AG08395 (cell line): ENCODE results near the gene SELENON.

ENCODE experiments used
- DNase-seq: peaks from one replicate; pipeline ENCODE4 v3.0.0; 2012; ENCODE audit warnings: mixed read lengths, low spot score

SELENON gene

DNA sequence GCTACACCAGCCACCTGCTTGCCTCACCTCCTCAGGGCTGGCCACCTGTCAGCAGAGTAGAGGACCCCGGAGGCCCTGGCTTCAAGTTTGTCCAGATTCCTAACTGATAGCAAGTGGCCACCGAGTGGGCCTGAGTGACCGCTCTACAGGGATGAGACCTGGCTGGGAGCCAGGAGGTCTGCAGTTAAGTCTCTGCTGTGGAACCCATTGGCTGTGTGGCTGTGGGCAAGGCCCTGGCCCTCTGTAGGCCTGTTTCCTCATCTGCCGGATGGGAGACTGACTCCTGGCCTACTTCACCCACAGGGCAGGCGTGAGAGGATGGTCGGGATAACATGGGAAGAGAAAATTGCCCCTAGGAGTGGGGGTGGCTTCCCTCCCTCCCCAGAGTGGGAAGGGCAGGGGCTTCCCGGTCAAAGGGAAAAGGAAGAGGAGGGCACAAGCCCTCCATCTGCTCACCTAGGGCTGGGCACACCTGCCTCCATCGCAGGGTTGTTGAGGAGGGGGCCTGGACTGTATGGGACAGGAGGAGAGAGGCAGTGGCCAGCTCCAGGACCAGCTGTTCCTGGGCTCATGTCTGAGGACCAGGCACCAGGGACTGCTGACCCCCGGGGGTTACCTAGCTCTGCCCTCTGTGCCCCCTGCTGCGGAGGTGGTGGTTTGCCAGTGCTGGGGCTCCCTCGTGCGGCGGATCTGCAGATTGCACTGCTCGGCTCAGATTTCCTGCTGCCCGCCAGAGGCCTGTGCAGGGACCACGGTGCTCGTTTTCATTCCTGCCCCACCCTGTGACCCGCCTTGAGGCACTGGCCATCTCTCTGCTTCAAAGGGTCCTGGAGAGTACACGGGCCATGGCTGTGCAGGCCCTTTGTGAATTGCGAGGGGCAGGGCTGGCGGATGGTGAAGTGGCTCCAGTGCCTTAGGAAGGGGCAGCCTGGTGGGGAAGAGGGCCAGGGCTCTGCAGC, 10.6 kb downstream of the SELENON start:
- DNase-seq: peak; percentile 68

DNA sequence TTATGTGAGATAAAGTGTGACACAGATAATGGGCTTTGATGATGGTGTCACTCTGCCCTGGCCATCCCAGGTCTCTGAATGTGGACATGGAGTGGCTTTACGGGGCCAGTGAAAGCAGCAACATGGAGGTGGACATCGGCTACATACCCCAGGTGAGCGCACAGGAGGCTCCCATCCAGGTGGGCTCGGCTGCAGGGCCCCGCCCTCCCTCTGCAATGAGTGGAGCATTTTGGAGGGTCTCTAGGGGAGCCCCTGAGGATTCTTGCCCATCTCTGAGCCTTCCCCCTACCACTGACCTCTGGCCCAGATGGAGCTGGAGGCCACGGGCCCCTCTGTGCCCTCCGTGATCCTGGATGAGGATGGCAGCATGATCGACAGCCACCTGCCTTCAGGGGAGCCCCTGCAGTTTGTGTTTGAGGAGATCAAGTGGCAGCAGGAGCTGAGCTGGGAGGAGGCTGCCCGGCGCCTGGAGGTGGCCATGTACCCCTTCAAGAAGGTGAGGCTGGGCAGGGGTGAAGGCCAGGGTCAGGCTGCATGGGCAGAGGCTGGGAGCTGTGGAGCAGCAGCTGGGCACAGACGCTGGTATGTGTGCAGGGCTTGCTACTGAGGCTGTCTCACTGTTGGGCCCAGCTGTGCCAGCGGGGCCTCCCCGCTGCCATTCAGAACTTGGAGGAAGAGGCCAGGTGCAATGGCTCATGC, 11.5 kb downstream of the SELENON start:
- no peak for DNase-seq

DNA sequence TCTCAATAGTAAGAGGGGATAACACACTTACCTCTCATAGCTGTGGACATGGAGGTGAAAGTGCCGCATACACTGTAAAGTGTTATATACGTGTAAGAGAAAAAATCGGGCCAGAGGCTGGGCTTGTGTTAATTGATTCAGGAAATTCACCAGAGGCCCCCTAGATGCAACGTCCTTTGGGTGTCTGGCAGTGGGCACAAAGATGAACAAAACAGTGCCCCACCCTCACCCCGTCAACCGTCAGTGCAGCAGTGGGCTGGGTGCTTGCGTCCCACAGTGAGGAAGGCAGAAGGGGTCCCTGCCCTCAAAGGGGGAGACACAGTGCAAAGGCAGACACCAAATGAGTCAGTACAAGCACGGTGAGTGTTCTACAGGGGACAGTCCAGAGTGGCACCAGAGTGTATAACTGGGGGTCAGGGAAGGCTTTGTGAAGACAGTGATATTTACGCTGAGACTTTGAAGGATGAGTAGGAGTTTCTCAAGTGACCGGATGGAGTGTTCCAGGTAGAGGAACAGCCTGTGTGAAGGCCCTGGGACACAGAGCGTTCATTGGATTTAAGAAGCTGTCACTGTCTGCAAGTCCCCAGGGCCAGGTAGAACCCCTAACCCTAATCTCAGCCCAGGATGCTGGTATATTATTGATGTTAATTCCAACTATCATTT, 13.2 kb downstream of the SELENON start:
- no peak for DNase-seq

DNA sequence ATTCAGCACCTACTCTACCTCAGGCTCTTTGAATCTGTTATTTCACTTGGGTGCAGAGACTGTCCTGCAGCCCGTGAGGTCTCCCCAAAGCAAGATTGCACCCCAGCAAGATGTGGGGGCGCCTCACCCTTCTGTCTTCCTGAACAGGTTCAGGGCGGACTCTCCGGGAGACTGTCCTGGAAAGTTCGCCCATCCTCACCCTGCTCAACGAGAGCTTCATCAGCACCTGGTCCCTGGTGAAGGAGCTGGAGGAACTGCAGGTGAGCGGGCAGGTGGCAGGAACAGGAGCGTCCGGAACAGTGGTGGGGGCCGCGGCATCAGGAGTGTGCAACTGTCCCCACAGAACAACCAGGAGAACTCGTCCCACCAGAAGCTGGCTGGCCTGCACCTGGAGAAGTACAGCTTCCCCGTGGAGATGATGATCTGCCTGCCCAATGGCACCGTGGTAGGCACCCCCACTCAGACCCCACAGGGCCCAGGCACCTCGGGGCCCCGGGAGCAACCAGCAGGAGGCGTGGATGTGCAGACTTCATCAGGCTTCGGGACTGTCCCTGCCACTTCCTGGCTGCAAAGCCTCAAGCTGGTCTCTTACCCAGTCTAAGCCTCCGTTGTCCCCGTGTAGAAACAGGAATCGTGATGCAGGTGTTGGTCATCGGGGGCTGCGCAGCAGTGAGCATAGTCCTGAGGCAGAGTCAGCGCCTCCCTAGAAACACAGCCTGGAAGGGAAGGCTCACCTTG, 13.9 kb downstream of the SELENON start:
- no peak for DNase-seq

DNA sequence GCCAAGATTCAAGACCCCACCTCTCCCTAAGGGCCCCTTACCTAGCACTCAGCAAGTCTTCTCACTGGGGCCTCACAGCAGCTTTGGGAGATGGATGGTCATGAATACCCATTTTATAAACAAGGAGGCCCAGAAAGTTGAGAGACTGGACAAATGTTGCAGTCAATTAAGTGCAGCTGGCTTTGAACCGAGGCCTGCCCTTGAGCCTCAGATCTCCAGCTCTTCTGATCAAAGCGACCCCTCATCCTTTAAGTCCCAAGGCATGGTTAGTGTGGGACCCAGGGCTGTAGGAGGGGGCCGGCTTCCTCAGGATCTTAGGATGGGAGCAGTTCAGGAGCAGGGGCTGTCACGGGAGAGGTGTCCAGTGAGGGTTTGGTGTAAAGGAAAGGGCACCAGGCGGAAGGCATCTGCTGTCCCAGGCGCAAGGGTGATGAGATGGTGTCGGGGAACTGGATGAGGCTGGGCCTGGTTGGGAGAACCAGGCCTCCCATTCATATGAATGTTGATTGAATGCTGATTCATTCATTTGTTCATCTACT, 14.6 kb downstream of the SELENON start:
- no peak for DNase-seq

DNA sequence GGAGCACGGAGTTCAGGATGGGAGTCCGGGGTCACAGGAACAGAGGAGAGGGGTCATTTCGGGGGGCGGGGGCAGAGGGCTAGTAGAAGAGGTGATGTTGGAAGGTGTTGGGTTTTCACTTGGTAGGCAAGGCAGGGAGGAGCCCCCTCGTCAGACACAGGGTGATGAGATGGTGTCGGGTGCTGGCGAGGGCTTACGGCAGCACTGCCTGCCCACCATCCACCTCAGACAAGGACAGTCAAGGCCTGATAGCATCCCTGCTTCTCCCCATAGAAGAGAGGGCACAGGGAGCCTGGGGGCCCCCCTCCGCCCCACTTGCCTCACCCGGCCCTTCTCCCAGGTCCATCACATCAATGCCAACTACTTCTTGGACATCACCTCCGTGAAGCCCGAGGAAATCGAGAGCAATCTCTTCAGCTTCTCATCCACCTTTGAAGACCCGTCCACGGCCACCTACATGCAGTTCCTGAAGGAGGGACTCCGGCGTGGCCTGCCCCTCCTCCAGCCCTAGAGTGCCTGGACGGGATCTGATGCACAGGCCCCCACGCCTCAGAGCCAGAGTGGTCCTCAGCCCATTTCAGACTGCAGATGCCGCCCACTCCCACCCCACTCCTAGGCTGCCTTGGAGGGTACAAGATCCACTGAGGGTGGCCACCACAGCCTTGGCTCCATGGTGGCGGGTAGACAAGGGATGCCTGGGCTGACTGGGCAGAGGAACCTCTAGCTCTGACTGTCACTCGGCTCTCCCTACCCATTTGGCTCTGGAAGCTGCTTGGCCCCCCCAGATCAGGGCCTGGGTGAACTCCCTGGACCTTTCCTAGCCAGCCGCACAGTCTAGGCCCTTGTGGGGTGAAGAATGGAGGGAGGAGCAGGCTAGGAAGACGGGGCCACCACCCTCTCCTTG, 15.5 kb downstream of the SELENON start:
- DNase-seq: no peak

DNA sequence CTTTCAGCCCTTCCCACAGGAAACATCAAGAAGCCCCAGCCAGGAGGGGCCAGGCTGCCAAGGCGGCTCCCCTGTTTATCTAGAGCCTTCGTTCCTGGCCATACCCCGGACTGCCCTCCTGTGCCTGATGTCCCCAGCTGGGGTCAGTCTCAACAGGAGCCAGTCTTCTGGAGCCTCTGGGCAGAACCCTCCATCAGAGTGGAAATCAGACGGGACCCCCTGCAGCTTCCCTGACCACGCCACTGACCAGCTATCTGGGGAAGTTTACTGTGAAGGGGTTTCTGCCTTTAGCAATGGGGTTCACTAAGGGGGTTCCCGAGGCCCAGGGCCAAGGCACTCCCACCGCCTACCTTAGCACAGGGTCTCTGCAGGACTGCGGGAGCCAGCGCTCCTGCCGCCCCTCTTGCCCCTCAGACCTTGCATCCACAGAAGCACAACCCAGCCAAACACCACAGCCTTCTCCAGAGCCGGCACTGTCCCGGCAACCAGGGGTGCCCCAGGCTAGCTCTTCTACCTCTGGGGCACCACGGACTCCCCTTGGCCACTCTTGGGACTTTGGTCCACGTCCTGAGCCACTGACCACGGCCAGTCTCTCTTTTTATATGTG, 16.2 kb downstream of the SELENON start:
- DNase-seq: no peak

DNA sequence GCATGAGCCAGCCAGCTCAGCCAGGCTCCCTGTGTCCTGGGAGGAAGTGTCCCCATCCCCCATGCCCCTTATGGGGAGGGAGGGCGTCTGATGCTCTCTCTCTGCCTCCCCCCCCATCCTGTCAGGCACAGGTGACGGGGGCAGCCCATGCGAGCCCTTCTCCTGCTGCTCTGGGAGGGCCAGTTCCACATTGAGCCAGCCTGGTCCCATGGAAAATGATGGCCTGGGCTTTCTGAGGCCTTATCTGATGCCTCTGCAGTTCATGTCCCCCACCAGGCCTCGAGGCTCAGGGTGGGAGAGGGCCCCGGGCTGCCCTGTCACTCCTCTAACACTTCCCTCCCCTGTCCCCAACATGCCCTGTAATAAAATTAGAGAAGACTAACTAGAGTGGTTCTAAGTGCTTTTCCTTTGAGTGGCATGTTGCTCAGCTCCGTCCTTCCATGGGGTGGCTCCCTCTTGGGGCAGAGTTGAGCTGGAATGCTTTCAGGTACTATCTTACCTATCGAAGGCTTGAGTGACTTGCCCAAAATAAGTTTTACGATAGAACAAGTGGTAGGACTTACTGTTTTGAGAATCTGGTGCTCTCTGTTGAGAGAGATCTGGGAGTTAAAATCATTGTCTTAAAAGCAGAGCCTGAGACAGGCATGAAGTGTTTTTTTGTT, 18.0 kb downstream of the SELENON start:
- DNase-seq: no peak

DNA sequence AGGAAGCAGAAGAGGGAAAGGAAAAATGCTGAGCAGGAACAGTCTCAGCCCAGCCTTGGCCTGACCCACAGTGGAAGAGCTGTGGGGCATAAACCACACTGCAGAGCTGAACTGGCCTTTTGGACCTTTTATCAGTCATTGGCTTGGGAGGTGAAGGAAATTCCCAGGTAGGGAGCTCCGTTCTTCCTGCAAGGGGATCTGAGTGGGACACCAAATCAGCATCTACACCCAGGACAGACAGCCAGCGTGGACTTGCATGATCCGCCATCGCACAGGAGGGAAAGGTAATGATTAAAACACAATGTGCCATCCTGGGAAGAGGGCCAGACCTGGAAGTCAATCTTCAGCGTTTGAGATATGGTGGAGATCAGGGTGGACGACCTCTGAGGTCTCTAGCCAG, 18.6 kb downstream of the SELENON start:
- DNase-seq: no peak

DNA sequence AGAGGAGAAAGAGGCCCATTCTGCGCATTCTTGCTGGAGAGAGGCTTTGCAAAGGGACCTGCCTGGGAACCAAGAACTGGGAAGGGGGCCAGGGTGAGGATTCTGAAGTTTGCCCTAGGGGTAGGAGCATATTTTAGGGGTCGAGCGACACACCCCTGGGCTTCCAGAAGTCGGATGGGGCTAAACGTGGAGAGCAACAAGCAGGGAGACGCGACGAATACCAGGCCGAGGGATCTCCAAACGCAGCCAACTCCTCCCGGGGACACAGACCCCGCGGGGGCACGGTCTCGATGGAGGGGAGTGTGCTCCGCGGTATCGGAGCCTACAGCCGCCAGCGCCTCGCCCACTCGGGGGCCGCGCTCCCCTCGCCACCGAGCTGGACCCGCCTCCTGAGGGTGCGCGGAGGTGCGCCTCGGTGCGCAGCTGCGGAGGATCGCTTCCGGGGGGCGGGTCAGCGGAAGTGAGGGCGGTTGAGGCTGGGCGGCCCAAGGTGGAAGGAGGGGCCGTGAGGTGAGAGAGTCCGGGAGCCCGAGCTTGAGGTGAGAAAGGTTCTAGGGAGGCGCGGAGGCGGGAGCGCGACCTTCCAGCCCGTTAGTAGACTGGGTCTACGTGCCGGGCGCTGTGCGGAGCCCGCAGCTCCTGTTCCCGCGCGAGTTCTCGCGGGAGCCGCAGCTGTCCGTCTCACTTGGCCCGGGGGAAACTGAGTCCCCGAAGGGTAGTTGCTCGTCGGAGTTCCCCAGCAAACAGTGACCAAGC, 19.7 kb downstream of the SELENON start, which contains the start of gene MTFR1L:
TSS of gene MTFR1L (plus strand) at position 464 of the 756 bp plus-strand sequence. CDS start 3,151 bp downstream, outside the sequence.
- peak; percentile 93 for DNase-seq

DNA sequence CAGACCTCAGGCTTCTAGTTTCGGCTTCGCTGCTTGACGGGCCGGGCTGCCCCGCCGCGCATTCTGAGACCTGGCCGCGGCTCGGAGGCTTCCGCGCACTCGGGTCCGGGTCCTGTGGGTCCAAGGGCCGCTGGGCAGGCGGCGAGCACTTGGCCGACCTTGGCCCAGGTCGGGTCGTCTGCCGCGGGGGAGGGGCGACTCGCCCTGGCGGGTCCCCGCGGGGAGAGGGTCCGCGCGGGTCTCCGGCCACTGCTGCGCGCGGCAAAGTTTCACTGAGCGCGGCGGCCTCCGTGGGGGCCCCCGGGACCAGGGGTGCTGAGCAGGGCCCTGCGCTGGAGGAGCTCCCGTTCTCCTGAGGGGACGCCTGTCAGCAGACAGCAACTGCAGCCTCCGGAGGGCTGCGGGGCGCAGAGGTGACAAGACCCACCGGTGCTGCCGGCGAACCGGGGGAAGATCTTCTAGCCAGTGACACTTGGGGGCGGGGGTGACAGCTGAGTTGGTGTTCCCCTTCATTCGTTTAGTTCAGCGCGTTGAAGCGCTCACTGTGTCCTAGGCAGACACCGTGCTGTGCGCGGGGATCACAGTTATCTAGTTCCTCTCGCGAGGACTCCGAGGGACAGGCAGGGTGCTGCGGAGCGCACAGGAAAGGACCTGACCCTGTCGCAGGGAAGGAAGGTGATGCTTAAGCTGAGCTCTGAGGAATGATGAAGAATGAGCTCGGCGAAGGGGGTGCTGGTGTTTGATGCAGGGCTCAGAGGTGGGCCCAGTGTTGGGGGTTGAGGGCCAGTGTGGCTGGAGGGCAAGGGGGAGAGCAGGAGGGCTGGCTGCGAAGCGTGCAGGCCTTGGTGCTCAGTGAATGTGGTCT, 20.5 kb downstream of the SELENON start:
- DNase-seq: peak; percentile 82

DNA sequence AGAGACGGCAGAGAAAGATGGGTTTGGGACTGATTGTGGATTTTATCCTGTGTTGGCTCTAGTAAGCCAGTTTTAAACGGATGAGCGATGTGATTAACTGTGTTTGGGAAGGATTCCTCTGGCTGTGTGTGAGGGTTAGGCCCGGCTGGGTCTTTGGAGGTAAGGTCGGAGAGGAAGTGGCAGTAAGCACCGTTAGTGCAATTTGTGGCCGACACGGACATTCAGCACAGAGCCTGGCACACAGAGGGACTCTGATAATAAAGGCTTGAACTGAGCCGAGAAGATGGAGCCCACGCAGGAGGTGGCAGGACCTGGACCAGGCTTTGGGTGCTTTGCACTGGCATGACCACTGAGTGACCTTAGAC, 21.1 kb downstream of the SELENON start:
- DNase-seq: no peak

DNA sequence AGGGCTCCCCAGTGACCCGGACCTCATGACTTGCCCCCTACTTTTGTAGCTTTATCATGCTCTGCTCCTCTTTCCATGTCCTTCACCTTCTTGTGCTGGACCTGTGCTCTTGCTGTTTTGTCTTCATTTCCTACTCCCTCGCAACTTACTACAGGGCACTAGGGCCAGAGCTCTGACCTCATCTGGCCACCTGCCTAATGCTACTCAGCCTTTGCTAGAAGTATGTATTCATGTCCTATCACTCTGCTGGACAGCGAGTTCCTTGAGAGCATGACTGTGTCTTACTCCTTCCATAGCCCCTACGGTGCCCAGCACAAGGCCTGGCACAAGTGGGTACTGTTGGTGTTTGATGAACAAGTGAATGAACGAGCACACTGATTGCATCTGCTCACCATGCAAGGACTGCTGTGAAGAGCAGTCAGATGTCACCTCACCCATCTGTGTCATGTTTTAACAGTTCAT, 21.7 kb downstream of the SELENON start:
- peak; percentile 54 for DNase-seq

DNA sequence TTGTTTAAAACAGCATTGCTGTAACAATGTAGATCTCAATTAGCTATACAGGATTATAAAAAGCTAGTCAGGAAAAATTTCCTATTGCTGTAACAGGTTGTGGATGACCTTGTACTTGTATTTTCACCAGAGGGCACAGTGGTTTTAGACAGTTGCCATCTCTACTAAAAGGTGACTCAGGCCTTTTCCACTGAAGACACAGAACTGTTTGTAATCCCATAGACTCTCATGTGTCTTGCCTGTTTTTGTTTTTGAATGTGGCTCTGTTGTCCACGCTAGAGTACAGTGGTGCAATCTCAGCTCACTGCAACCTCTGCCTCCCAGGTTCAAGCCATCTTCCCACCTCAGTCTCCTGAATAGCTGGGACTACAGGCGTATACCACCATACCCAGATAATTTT, 25.6 kb downstream of the SELENON start:
- no peak for DNase-seq

DNA sequence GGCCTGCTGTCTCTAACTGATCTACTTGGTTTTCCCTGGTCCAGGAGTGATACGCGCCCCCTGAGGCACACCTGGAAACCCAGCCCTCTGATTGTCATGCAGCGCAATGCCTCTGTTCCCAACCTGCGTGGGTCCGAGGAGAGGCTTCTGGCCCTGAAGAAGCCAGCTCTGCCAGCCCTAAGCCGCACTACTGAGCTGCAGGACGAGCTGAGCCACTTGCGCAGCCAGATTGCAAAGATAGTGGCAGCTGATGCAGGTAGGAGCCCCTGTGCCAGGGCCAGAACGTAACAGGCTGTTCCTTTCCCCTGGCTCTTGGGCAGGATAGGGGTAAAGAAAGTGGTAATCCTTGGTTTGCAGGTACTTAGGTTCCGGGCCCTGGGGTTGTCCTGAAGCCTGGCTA, 26.6 kb downstream of the SELENON start:
- no peak for DNase-seq

DNA sequence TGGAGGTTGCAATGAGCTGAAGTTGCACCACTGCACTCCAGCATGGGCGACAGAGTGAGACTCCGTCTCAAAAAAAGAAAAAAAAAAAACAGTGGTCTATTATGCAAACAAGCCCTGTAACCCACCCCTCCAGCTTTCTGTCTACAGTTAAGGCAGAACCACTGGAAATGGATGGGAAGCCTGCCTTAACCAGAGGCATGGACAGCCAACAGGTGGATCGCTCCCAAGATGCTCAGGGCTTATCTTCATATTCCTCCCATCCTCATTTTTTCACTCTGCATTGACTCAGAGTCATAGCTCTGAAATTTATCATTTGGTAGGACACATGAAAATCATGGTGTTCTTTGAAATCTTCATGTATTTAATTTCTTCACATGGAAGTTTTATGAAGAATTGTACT, 28.5 kb downstream of the SELENON start:
- no peak for DNase-seq

DNA sequence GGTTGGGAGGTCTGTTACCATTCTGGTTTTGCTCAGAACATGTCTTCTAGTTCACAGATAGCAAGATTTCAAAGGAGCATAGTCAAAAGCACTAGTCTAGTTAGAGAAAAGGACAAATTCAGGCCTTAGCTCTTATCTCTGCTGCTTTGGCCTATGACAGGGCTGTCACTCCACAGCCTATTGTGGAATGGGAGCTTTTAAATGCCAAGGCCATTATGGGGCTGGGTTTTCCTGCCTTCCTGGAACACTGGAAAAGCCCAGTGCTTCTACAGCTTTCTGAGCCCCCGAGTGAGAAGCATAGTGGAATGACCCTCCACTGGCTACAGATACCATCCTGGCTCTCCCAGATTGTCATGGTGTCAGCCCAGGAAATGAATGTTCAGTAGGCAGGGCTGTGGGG, 29.1 kb downstream of the SELENON start:
- no peak for DNase-seq
